H9 (cell line): ENCODE results near the gene RWDD2A. TPM values are rescaled to one million over a fixed set of nuclear protein-coding genes. Genes with fewer than 3 reads are reported as not detected.

ENCODE experiments used
- DNase-seq: peaks from one replicate; pipeline ENCODE4 v3.0.0-alpha.2; 2017
- H2AFZ ChIP-seq: one replicate; pipeline ENCODE4 v1.6.1; 2013; ENCODE audit warnings: mild to moderate bottlenecking, low read length, control low read depth, moderate library complexity
- H2AK5ac ChIP-seq: 2 replicates; pipeline ENCODE4 v1.6.1; 2013; ENCODE audit warnings: low read length, control low read depth, mixed read lengths; ENCODE audit not compliant: insufficient read length
- H2BK120ac ChIP-seq: one replicate; pipeline ENCODE4 v1.6.1; 2013; ENCODE audit warnings: low read depth, mild to moderate bottlenecking, low read length, control low read depth, inconsistent platforms; ENCODE audit not compliant: poor library complexity, severe bottlenecking
- H2BK12ac ChIP-seq: 2 replicates; pipeline ENCODE4 v1.6.1; 2013; ENCODE audit warnings: low read length, control low read depth, mixed read lengths, low read depth; ENCODE audit not compliant: insufficient read length
- H2BK15ac ChIP-seq: 2 replicates; pipeline ENCODE4 v1.6.1; 2013; ENCODE audit warnings: low read depth, low read length, control low read depth
- H2BK20ac ChIP-seq: one replicate; pipeline ENCODE4 v1.6.1; 2013; ENCODE audit warnings: low read depth, mild to moderate bottlenecking, low read length, control low read depth, inconsistent platforms; ENCODE audit not compliant: poor library complexity, severe bottlenecking
- H2BK5ac ChIP-seq: 2 replicates; pipeline ENCODE4 v1.6.1; 2013; ENCODE audit warnings: low read length, control low read depth, mixed read lengths; ENCODE audit not compliant: insufficient read length
- H3K14ac ChIP-seq: 2 replicates; pipeline ENCODE4 v1.6.1; 2013; ENCODE audit warnings: low read length, control low read depth; ENCODE audit not compliant: insufficient read depth
- H3K18ac ChIP-seq: 2 replicates; pipeline ENCODE4 v1.6.1; 2013; ENCODE audit warnings: low read depth, mild to moderate bottlenecking, mixed read lengths, low read length, control low read depth; ENCODE audit not compliant: insufficient read length
- H3K23ac ChIP-seq: 2 replicates; pipeline ENCODE4 v1.6.1; 2013; ENCODE audit warnings: low read length, control low read depth, mixed read lengths, low read depth; ENCODE audit not compliant: insufficient read length
- H3K23me2 ChIP-seq: 2 replicates; pipeline ENCODE4 v1.6.1; 2013; ENCODE audit warnings: low read depth, mild to moderate bottlenecking, mixed read lengths, low read length, control low read depth; ENCODE audit not compliant: insufficient read length, poor library complexity, severe bottlenecking
- H3K27ac ChIP-seq: 2 replicates; pipeline ENCODE4 v1.5.1; 2013; ENCODE audit warnings: low read length, control low read depth, mixed read lengths, low read depth; ENCODE audit not compliant: insufficient read length
- H3K27me3 ChIP-seq: 2 replicates; pipeline ENCODE4 v1.6.1; 2013; ENCODE audit warnings: low read length, control low read depth, inconsistent platforms; ENCODE audit not compliant: insufficient read depth
- H3K4ac ChIP-seq: 2 replicates; pipeline ENCODE4 v1.6.1; 2013; ENCODE audit warnings: low read depth, mild to moderate bottlenecking, control low read depth, inconsistent platforms, low read length, moderate library complexity
- H3K4me1 ChIP-seq: 2 replicates; pipeline ENCODE4 v1.6.1; 2013; ENCODE audit warnings: low read length, control low read depth, inconsistent platforms; ENCODE audit not compliant: insufficient read depth
- H3K4me2 ChIP-seq: 2 replicates; pipeline ENCODE4 v1.6.1; 2013; ENCODE audit warnings: low read length, control low read depth, mixed read lengths; ENCODE audit not compliant: insufficient read length, insufficient read depth
- H3K56ac ChIP-seq: 2 replicates; pipeline ENCODE4 v1.6.1; 2013; ENCODE audit warnings: low read depth, mild to moderate bottlenecking, mixed read lengths, low read length, control low read depth; ENCODE audit not compliant: insufficient read length
- H3K79me1 ChIP-seq: 2 replicates; pipeline ENCODE4 v1.6.1; 2013; ENCODE audit warnings: low read depth, mild to moderate bottlenecking, moderate library complexity, low read length, control low read depth, inconsistent platforms; ENCODE audit not compliant: insufficient read depth, poor library complexity, severe bottlenecking
- H3K79me2 ChIP-seq: 2 replicates; pipeline ENCODE4 v1.6.1; 2013; ENCODE audit warnings: low read length, control low read depth, inconsistent platforms; ENCODE audit not compliant: insufficient read depth
- H3K9ac ChIP-seq: 2 replicates; pipeline ENCODE4 v1.6.1; 2013; ENCODE audit warnings: low read length, control low read depth, mixed read lengths; ENCODE audit not compliant: insufficient read length; ENCODE audit errors: extremely low read depth
- H3K9me3 ChIP-seq: one replicate; pipeline ENCODE4 v1.6.1; 2013; ENCODE audit warnings: low read depth, low read length, inconsistent platforms; ENCODE audit not compliant: control insufficient read depth
- H3T11ph ChIP-seq: one replicate; pipeline ENCODE4 v1.6.1; 2013; ENCODE audit warnings: mild to moderate bottlenecking, low read length, control low read depth, inconsistent platforms
- H4K20me1 ChIP-seq: one replicate; pipeline ENCODE4 v1.6.1; 2013; ENCODE audit not compliant: control insufficient read depth, insufficient read length, insufficient read depth
- H4K5ac ChIP-seq: 2 replicates; pipeline ENCODE4 v1.6.1; 2013; ENCODE audit warnings: low read depth, mild to moderate bottlenecking, mixed read lengths, low read length, control low read depth; ENCODE audit not compliant: insufficient read length
- H4K8ac ChIP-seq: replicated peaks from 2 replicates; pipeline ENCODE4 v1.6.1; 2013; ENCODE audit warnings: low read length, control low read depth, mixed read lengths, low read depth; ENCODE audit not compliant: insufficient read length
- H4K91ac ChIP-seq: 2 replicates; pipeline ENCODE4 v1.6.1; 2013; ENCODE audit warnings: low read depth, mild to moderate bottlenecking, moderate library complexity, mixed read lengths, low read length, control low read depth; ENCODE audit not compliant: insufficient read length
- H3K27ac Mint-ChIP-seq, 3 experiments: 2 replicates in 2 of 3; 3 replicates in 1 of 3; pipeline ENCODE4 v1.8.0; 2020 to 2021; ENCODE audit warnings: mixed read lengths in 3 of 3, mild to moderate bottlenecking in 1 of 3, moderate library complexity in 1 of 3
- H3K27me3 Mint-ChIP-seq: 2 replicates; pipeline ENCODE4 v1.8.0; 2021; ENCODE audit warnings: low read depth, mild to moderate bottlenecking, moderate library complexity, mixed read lengths
- H3K36me3 Mint-ChIP-seq, 3 experiments: 2 replicates in 2 of 3; 3 replicates in 1 of 3; pipeline ENCODE4 v1.8.0; 2020 to 2021; ENCODE audit warnings: low read depth in 3 of 3, mixed read lengths in 3 of 3; ENCODE audit not compliant: insufficient read depth in 1 of 3
- H3K4me1 Mint-ChIP-seq, 2 experiments: 2 replicates each; pipeline ENCODE4 v1.8.0; 2020; ENCODE audit warnings: mixed read lengths in 2 of 2
- H3K4me3 Mint-ChIP-seq, 2 experiments: 2 replicates in 1 of 2; 3 replicates in 1 of 2; pipeline ENCODE4 v1.8.0; 2020 to 2021; ENCODE audit warnings: mild to moderate bottlenecking in 2 of 2, mixed read lengths in 2 of 2, moderate library complexity in 1 of 2
- H3K9me3 Mint-ChIP-seq, 2 experiments: 2 replicates in 1 of 2; 3 replicates in 1 of 2; pipeline ENCODE4 v1.8.0; 2020; ENCODE audit warnings: mild to moderate bottlenecking in 2 of 2, mixed read lengths in 2 of 2, moderate library complexity in 1 of 2
- WGBS: extraction: QIAGEN DNeasy Blood & Tissue Kit; methylation state at CpG from one replicate; pipeline ENCODE4 v1.1.7; 2013; ENCODE audit warnings: missing lambda C conversion rate, low lambda C conversion rate, mixed read lengths; ENCODE audit not compliant: insufficient read length; ENCODE audit errors: extremely low coverage; 5-methylcytosine and 5-hydroxymethylcytosine counted together
- total RNA-seq: library from RNA; stranded (reverse); gene quantifications from 2 replicates; pipeline ENCODE4 v1.2.1, GENCODE V29; 2021
- TF ChIP-seq, protein P1 (sequence below): fragments of 200-600 bp; sonication (generic); conservative IDR thresholded peaks from 3 replicates; pipeline ENCODE4 v1.8.0; 2021; ENCODE audit warnings: antibody characterized with exemption, mild to moderate bottlenecking

The RWDD2A gene
- total RNA-seq, 1 experiment from 2014 or later: 3.2 TPM

GRCh38 chr6:83221276-83221675 lies 28.1 kb downstream of the RWDD2A start:
- no peak overlapping the region for H3K56ac ChIP-seq
- H3K27me3 Mint-ChIP-seq: no peaks in the 10 kb centered on the region
- H3K4ac ChIP-seq: no peak overlapping the region
- no peak overlapping the region for H3K4me2 ChIP-seq
- H3K14ac ChIP-seq: no peak overlapping the region
- H3K36me3 Mint-ChIP-seq: no peaks in the 10 kb centered on the region
- H2AFZ ChIP-seq: no peak overlapping the region
- H2BK12ac ChIP-seq: no peak overlapping the region
- H2BK15ac ChIP-seq: no peak overlapping the region
- H3K4me3 Mint-ChIP-seq: no peak overlapping the region
- H2BK120ac ChIP-seq: no peak overlapping the region
- no peak overlapping the region for H2AK5ac ChIP-seq
- H3K23me2 ChIP-seq: no peaks in the 10 kb centered on the region
- H3K4me1 ChIP-seq: no peaks in the 10 kb centered on the region
- H3T11ph ChIP-seq: no peak overlapping the region
- H3K27ac ChIP-seq: no peak overlapping the region
- no peaks in the 10 kb centered on the region for H3K9me3 ChIP-seq
- H2BK20ac ChIP-seq: no peak overlapping the region
- no peak overlapping the region for H2BK5ac ChIP-seq
- WGBS: no CpG with 5 or more reads among the region's 1 CpG
- H4K5ac ChIP-seq: no peak overlapping the region
- DNase-seq: no peak
- H4K20me1 ChIP-seq: no peaks in the 10 kb centered on the region
- no peaks in the 10 kb centered on the region for H3K4me1 Mint-ChIP-seq
- H3K27me3 ChIP-seq: no peaks in the 10 kb centered on the region
- H3K18ac ChIP-seq: no peak overlapping the region
- no peak overlapping the region for H3K23ac ChIP-seq
- H3K79me1 ChIP-seq: no peaks in the 10 kb centered on the region
- no peak overlapping the region for H4K91ac ChIP-seq
- H3K27ac Mint-ChIP-seq: no peak overlapping the region
- no peaks in the 10 kb centered on the region for H3K79me2 ChIP-seq
- TF ChIP-seq, protein P1, sequence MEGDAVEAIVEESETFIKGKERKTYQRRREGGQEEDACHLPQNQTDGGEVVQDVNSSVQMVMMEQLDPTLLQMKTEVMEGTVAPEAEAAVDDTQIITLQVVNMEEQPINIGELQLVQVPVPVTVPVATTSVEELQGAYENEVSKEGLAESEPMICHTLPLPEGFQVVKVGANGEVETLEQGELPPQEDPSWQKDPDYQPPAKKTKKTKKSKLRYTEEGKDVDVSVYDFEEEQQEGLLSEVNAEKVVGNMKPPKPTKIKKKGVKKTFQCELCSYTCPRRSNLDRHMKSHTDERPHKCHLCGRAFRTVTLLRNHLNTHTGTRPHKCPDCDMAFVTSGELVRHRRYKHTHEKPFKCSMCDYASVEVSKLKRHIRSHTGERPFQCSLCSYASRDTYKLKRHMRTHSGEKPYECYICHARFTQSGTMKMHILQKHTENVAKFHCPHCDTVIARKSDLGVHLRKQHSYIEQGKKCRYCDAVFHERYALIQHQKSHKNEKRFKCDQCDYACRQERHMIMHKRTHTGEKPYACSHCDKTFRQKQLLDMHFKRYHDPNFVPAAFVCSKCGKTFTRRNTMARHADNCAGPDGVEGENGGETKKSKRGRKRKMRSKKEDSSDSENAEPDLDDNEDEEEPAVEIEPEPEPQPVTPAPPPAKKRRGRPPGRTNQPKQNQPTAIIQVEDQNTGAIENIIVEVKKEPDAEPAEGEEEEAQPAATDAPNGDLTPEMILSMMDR: no peak
- no peak overlapping the region for H3K9ac ChIP-seq
- H3K9me3 Mint-ChIP-seq: no peaks in the 10 kb centered on the region
- no peak overlapping the region for H4K8ac ChIP-seq
